A549 (cell line): ENCODE results near the gene DNAH1. TPM values are rescaled to one million over a fixed set of nuclear protein-coding genes. Genes with fewer than 3 reads are reported as not detected.
"Not testable (repeated sequence)": the region's sequence is repeated elsewhere in the genome, so short reads cannot be mapped to it uniquely, and the experiment has no call there.

Experiments used
- ATAC-seq, 2 experiments: fragments of 200-7000 bp in 1 of 2; fragments of >200 bp in 1 of 2; cut with Nextera tagmentation in 1 of 2; cut with Tn5 transposase in 1 of 2; 3 replicates each; pipeline versions ENCODE4 v1.8.0 to v1.9.1; 2018 to 2020; ENCODE audit warnings: mild to moderate bottlenecking in 1 of 2, moderate library complexity in 1 of 2
- CTCF ChIA-PET: fragments of 300-600 bp; sonication (Branson Sonifier 250); formaldehyde crosslinking; extraction: SDS; loops from one replicate; lab custom pipeline; 2021; ENCODE audit warnings: antibody characterized with exemption, inconsistent platforms; lab: Yijun Ruan, JAX
- POLR2A ChIA-PET: fragments of 350-600 bp; formaldehyde crosslinking; extraction: SDS; loops from one replicate; lab custom pipeline; 2021; ENCODE audit warnings: antibody characterized with exemption, inconsistent platforms; lab: Yijun Ruan, JAX
- DNase-seq, 2 experiments: peaks; one replicate each; pipeline versions ENCODE4 v3.0.0 to v3.0.0-alpha.2; 2011 to 2016; ENCODE audit warnings: low read depth in 1 of 2, low spot score in 1 of 2
- FAIRE-seq: peaks from 2 replicates; lab custom pipeline; 2011; peaks lifted over from hg19 to GRCh38; lab: Jason Lieb, UNC
- H3K27ac ChIP-seq, 2 experiments: fragments of >200 bp; sonication (Bioruptor Twin); formaldehyde crosslinking; 3 replicates each; pipeline ENCODE4 v1.5.1; 2016 to 2017
- H3K4me1 ChIP-seq: fragments of >200 bp; sonication (Bioruptor Twin); formaldehyde crosslinking; 3 replicates; pipeline ENCODE4 v1.6.1; 2016
- H3K4me2 ChIP-seq: fragments of >200 bp; sonication (Bioruptor Twin); formaldehyde crosslinking; 3 replicates; pipeline ENCODE4 v1.6.1; 2016
- H3K4me3 ChIP-seq: fragments of >200 bp; sonication (Bioruptor Twin); formaldehyde crosslinking; 3 replicates; pipeline ENCODE4 v1.5.1; 2016
- H3K9me3 ChIP-seq: fragments of >200 bp; sonication (Bioruptor Twin); formaldehyde crosslinking; 3 replicates; pipeline ENCODE4 v1.6.1; 2016
- CBX2 ChIP-seq: fragments of 200-600 bp; sonication (generic); IDR thresholded peaks from 2 replicates; pipeline ENCODE4 v1.6.1; 2016; ENCODE audit warnings: low read depth, mild to moderate bottlenecking, borderline replicate concordance
- EHF ChIP-seq: fragments of 250-450 bp; sonication (Bioruptor Pico); IDR thresholded peaks from 2 replicates; pipeline ENCODE4 v1.5.0; 2020; ENCODE audit warnings: mild to moderate bottlenecking
- HMGXB4 ChIP-seq: fragments of 250-450 bp; sonication (Bioruptor Pico); IDR thresholded peaks from 2 replicates; pipeline ENCODE4 v1.5.0; 2021; ENCODE audit warnings: mild to moderate bottlenecking, moderate library complexity, borderline replicate concordance
- HOXA7 ChIP-seq: fragments of 250-450 bp; sonication (Bioruptor Pico); IDR thresholded peaks from 2 replicates; pipeline ENCODE4 v1.5.0; 2020; ENCODE audit warnings: mild to moderate bottlenecking, moderate library complexity
- JUNB ChIP-seq: fragments of >200 bp; sonication (Bioruptor Twin); formaldehyde crosslinking; IDR thresholded peaks from 2 replicates; pipeline ENCODE4 v1.6.1; 2016
- MAFK ChIP-seq: fragments of 450-650 bp; IDR thresholded peaks from 2 replicates; pipeline ENCODE4 v1.6.1; 2014; ENCODE audit not compliant: partially characterized antibody
- MYC ChIP-seq: IDR thresholded peaks from 2 replicates; pipeline ENCODE4 v1.6.1; 2012; ENCODE audit warnings: mild to moderate bottlenecking, inconsistent platforms, low read length, improper control_type of control experiment, borderline replicate concordance
- PBX3 ChIP-seq: IDR thresholded peaks from 2 replicates; pipeline ENCODE4 v1.6.1; 2012
- POLR2A ChIP-seq: IDR thresholded peaks from 2 replicates; pipeline ENCODE4 v1.6.1; 2012; ENCODE audit warnings: mild to moderate bottlenecking, low read length
- RAD21 ChIP-seq, 2 experiments: fragments of >200 bp in 1 of 2; sonication (Bioruptor Twin) in 1 of 2; formaldehyde crosslinking in 1 of 2; IDR thresholded peaks in 1 of 2; conservative IDR thresholded peaks in 1 of 2; 2 replicates in 1 of 2; 3 replicates in 1 of 2; pipeline ENCODE4 v1.6.1; 2012 to 2018; ENCODE audit warnings: inconsistent platforms in 1 of 2
- RNF2 ChIP-seq: fragments of 200-600 bp; sonication (generic); IDR thresholded peaks from 2 replicates; pipeline ENCODE4 v1.6.1; 2016; ENCODE audit warnings: low read depth, mild to moderate bottlenecking, antibody characterized with exemption, moderate library complexity, borderline replicate concordance
- SMC3 ChIP-seq: fragments of >200 bp; sonication (Bioruptor Twin); formaldehyde crosslinking; IDR thresholded peaks from 3 replicates; pipeline ENCODE4 v1.6.1; 2018; ENCODE audit warnings: inconsistent platforms
- ZSCAN20 ChIP-seq: fragments of 250-450 bp; sonication (Bioruptor Pico); IDR thresholded peaks from 2 replicates; pipeline ENCODE4 v1.8.0; 2022; ENCODE audit warnings: mild to moderate bottlenecking, moderate library complexity
- WGBS: methylation state at CpG from one replicate; pipeline ENCODE4 v1.1.6; 2017; ENCODE audit errors: missing lambda C conversion rate; 5-methylcytosine and 5-hydroxymethylcytosine counted together
- polyA plus RNA-seq, 4 experiments: library from polyadenylated mRNA; depleted of rRNA in 3 of 4; stranded (reverse); fragments of >200 nt; fragmentation: RNase III in 1 of 4; extraction: RNeasy Plus Mini Kit Qiagen cat#74134 plus additional on column Dnase treatment in 1 of 4; gene quantifications; 2 replicates in 3 of 4; 3 replicates in 1 of 4; pipeline ENCODE4 v1.2.3, GENCODE V29; 2011 to 2017

The DNAH1 gene
- polyA plus RNA-seq, 2 of the 4 experiments (the other 2 are of a cell fraction) = 0.65 to 1.6 TPM

GRCh38 chr3:52269776-52270175 is 46.3 kb upstream of the DNAH1 start (continued):
- TF ChIP-seq RNF2 = no peak
- TF ChIP-seq HMGXB4 (CRISPR knock-in tag) = no peak

GRCh38 chr3:52270252-52270754 is 45.8 kb upstream of the DNAH1 start:
- TF ChIP-seq EHF (CRISPR knock-in tag) (no peak), ZSCAN20 (CRISPR knock-in tag) (no peak), MAFK (no peak), HMGXB4 (CRISPR knock-in tag) (no peak), MYC (no peak), RAD21 (conservative IDR thresholded peaks at IDR 0.05 in 1 of 2, IDR thresholded peaks at IDR 0.05 in 1 of 2) (no peak), PBX3 (no peak)
- CTCF ChIA-PET = interaction anchor here (1.3 to 1.5 kb wide), 2 partner anchors 36 to 50 kb away, joined by 3 to 8 read pairs; no protein-coding TSS in a partner anchor
- WGBS = 88% methylated on average over 9 of the region's 9 CpGs

GRCh38 chr3:52272172-52272571 is 43.9 kb upstream of the DNAH1 start:
- FAIRE-seq, DNase-seq, H3K4me2 ChIP-seq, H3K9me3 ChIP-seq, H3K27ac ChIP-seq, ATAC-seq, H3K4me3 ChIP-seq, POLR2A ChIA-PET: not testable (repeated sequence)
- CTCF ChIA-PET = interaction anchor here (0.6 to 1.3 kb wide), 2 partner anchors 33 to 51 kb away, joined by 3 read pairs; partner anchors contain the start of gene TWF2
- WGBS = 92% methylated on average over 9 of the region's 9 CpGs
- peaks cover 19% of the 10 kb centered on the region; the same call in 2 of the 3 replicates for H3K4me1 ChIP-seq

More at GRCh38 chr3:52270252-52270754, 45.8 kb upstream of the DNAH1 start:
- ATAC-seq = no peak
- no peak overlapping the region for H3K4me3 ChIP-seq
- H3K9me3 ChIP-seq = no peaks in the 10 kb centered on the region
- peaks cover 5% of the 10 kb centered on the region; the same call in 1 of the 3 replicates for H3K4me1 ChIP-seq
- H3K4me2 ChIP-seq = no peak overlapping the region
- no peak for DNase-seq
- POLR2A ChIA-PET = no interaction called here
- H3K27ac ChIP-seq = no peak overlapping the region
- no peak for FAIRE-seq

- no peak overlapping the region for H3K4me2 ChIP-seq
- ChIA-PET CTCF (interaction anchor here (0.6 to 1.3 kb wide), 2 partner anchors 34 to 52 kb away, joined by 3 read pairs; partner anchors contain the start of gene TWF2), POLR2A (no interaction called here)
- ATAC-seq (no peak), DNase-seq (no peak), FAIRE-seq (no peak)
- 100% methylated on average over 3 of the region's 3 CpGs for WGBS
- TF ChIP-seq POLR2A (no peak), SMC3 (no peak), HOXA7 (no peak), CBX2 (no peak), JUNB (no peak)
- peaks cover 19% of the 10 kb centered on the region; the same call in 2 of the 3 replicates for H3K4me1 ChIP-seq
- H3K9me3 ChIP-seq = no peaks in the 10 kb centered on the region
- H3K4me3 ChIP-seq = no peak overlapping the region
- H3K27ac ChIP-seq = no peak overlapping the region
Observed at GRCh38 chr3:52272831-52273230, 43.3 kb upstream of the DNAH1 start.

- ATAC-seq, H3K4me2 ChIP-seq, FAIRE-seq, H3K4me3 ChIP-seq, H3K9me3 ChIP-seq, CTCF ChIA-PET, POLR2A ChIA-PET, H3K27ac ChIP-seq, DNase-seq: not testable (repeated sequence)
- peaks cover 25% of the 10 kb centered on the region; the same call in 2 of the 3 replicates for H3K4me1 ChIP-seq
- WGBS = 94% methylated on average over 18 of the region's 18 CpGs
Observed at GRCh38 chr3:52274781-52275180, 41.3 kb upstream of the DNAH1 start.
